Uterus (tissue), 4 donors: Measurements from ENCODE around the gene EXOC3L2. TPM values are rescaled to one million over a fixed set of nuclear protein-coding genes. Genes with fewer than 3 reads are reported as not detected.

Source experiments
- DNase-seq, 2 donors: peaks; one replicate each; pipeline ENCODE4 v3.0.0-alpha.2; 2019 to 2020
- H3K27ac ChIP-seq, 2 donors: fragments of 200-600 bp; sonication (generic); 1 replicate in 1 of 2; 2 replicates in 1 of 2; pipeline ENCODE4 v1.5.1; 2016 to 2018
- H3K27me3 ChIP-seq, 2 donors: fragments of 200-600 bp; sonication (generic); one replicate each; pipeline ENCODE4 v1.5.1; 2018 to 2019; ENCODE audit warnings: control low read depth in 1 of 2
- H3K36me3 ChIP-seq, 2 donors: fragments of 200-600 bp; sonication (generic); one replicate each; pipeline ENCODE4 v1.5.1; 2019; ENCODE audit warnings: control low read depth in 1 of 2
- H3K4me1 ChIP-seq, 2 donors: fragments of 200-600 bp; sonication (generic); one replicate each; pipeline ENCODE4 v1.5.1; 2018 to 2019; ENCODE audit warnings: control low read depth in 1 of 2
- H3K4me3 ChIP-seq, 2 donors: fragments of 200-600 bp; sonication (generic); 1 replicate in 1 of 2; 2 replicates in 1 of 2; pipeline ENCODE4 v1.5.1; 2018 to 2019; ENCODE audit warnings: mild to moderate bottlenecking in 1 of 2
- H3K9me3 ChIP-seq, 2 donors: fragments of 200-600 bp; sonication (generic); one replicate each; pipeline ENCODE4 v1.5.1; 2019; ENCODE audit warnings: control low read depth in 1 of 2
- CTCF ChIP-seq, 4 experiments: fragments of 200-600 bp in 2 of 4; fragments of 450-650 bp in 2 of 4; sonication (generic) in 2 of 4; IDR thresholded peaks; one replicate each; pipeline ENCODE4 v1.5.1; 2016 to 2019; ENCODE audit warnings: antibody characterized with exemption in 4 of 4, mild to moderate bottlenecking in 2 of 4, moderate library complexity in 1 of 4
- POLR2A ChIP-seq, 2 donors: fragments of 450-650 bp; IDR thresholded peaks; one replicate each; pipeline ENCODE4 v1.6.1; 2016; ENCODE audit warnings: antibody characterized with exemption in 2 of 2, mild to moderate bottlenecking in 1 of 2, moderate library complexity in 1 of 2
- intact Hi-C: fragments of 100-400 bp; cut with DNase I; formaldehyde crosslinking; loops from one replicate; pipeline ENCODE4 v1.15.1; 2023; ENCODE audit warnings: low total_unique reads
- total RNA-seq, 4 donors: library from RNA; depleted of rRNA in 3 of 4; stranded (reverse); fragments of >200 nt in 3 of 4; gene quantifications; one replicate each; pipeline versions ENCODE4 v1.1.0 to v1.2.4, GENCODE V29; 2014 to 2023
- donor health status: DM: yes; HTN: yes; CAD: no.

Gene EXOC3L2
- total RNA-seq, 4 donors from 2014 or later = 2.4 to 7.2 (median 6.4) TPM

GRCh38 chr19:45247136-45247535 is 1.9 kb upstream of the EXOC3L2 start:
- no peak for TF ChIP-seq CTCF (IDR thresholded peaks at IDR 0.05)
- TF ChIP-seq POLR2A (IDR thresholded peaks at IDR 0.05) = no peak
- Histone ChIP-seq H3K4me1 (peaks cover 0 to 7% of the 10 kb centered on the region in 2 donors), H3K9me3 (no peaks in the 10 kb centered on the region), H3K27ac (no peak overlapping the region), H3K36me3 (no peaks in the 10 kb centered on the region), H3K4me3 (no peak overlapping the region), H3K27me3 (no peaks in the 10 kb centered on the region)
- intact Hi-C loops = no loop called here
- no peak for DNase-seq

DNA sequence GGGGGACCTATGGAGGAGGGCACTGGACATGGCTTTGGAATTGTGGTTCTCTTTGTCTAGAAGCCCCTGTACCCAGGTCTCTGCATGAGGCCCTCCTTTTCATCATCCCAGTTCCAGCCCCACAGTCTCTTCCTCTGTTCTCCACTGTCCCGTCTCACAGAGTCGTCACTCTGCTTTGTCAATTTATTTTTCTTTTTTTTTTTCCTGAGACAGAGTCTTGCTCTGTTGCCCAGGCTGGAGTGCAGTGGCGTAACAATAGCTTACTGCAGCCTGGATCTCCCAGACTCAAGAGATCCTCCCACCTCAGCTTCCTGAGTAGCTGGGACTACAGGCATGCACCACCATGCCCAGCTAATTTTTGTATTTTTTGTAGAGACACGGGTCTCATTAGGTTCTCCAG is 619 bp upstream of the EXOC3L2 start:
- no peaks in the 10 kb centered on the region for H3K27me3 ChIP-seq
- TF ChIP-seq CTCF (IDR thresholded peaks at IDR 0.05) = no peak
- TF ChIP-seq POLR2A (IDR thresholded peaks at IDR 0.05) = no peak
- no peak overlapping the region for H3K4me3 ChIP-seq
- H3K36me3 ChIP-seq = no peaks in the 10 kb centered on the region
- intact Hi-C loops = no loop called here
- no peaks in the 10 kb centered on the region for H3K9me3 ChIP-seq
- peaks cover 0 to 7% of the 10 kb centered on the region in 2 donors for H3K4me1 ChIP-seq
- no peak for DNase-seq
- peak overlapping the region; percentile 44 to 57 for H3K27ac ChIP-seq

DNA sequence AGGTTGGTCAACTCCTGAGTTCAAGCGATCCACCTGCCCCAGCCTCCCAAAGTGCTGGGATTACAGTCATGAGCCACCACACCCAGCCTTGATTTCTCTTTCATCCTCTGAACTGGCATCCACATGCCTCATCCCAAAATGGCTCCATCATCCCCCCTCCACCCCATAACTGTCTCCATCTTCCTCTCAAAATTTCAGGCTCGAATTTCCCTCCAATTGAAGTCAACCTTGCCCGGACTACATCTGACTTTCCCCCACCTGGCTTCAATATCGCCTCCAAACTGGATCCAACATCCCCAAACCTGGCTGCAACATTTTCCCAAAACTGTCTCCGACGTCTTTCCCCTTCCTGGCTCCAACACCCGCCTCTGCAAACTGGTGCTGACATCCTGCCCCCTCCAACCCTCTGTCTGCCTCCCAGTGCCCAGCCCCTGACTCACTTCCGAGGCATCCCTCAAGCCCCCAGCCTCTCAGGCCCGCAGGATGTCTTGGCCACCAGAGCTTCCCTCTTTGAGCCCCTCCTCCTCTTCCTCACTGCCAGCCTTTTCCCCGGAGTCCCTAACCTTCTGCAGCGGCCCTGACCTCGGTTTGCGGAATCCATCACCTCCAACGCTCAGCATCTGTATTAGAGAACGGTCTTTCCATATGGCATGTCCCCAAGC is 943 bp downstream of the EXOC3L2 start:
- intact Hi-C loops = no loop called here
- Histone ChIP-seq H3K4me3 (no peak overlapping the region), H3K27me3 (no peaks in the 10 kb centered on the region), H3K27ac (no peak overlapping the region), H3K36me3 (no peaks in the 10 kb centered on the region), H3K9me3 (no peaks in the 10 kb centered on the region), H3K4me1 (no peaks in the 10 kb centered on the region)
- DNase-seq = no peak
- TF ChIP-seq POLR2A (IDR thresholded peaks at IDR 0.05) = no peak
- no peak for TF ChIP-seq CTCF (IDR thresholded peaks at IDR 0.05)

DNA sequence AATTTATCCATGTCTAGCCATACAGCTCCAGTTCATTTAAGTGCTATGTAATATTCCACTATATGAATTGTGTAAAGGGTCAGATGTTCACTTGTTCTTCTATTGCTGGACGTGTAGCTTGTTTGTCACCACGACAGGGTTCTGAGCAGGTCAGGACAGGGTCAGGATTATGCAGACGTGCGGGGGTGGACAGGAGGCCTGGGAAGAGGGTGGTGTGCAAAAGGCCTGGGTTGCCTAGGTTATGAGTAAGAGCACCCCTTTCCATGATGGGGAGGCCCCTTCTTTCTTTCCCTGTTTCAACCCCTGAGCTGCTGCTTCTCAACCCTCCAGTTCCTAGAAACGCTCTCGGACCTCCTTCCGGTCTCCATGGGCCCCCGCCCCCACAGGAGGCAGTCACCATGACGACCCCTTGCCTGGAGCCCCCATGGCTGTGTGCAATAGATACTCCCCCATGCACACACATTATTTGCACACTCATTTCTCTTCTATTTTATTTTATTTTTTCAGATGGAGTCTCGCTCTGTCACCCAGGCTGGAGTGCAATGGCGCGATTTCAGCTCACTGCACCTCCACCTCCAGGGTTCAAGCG is 2.0 kb downstream of the EXOC3L2 start:
- TF ChIP-seq CTCF (IDR thresholded peaks at IDR 0.05) (no peak), POLR2A (IDR thresholded peaks at IDR 0.05) (no peak)
- intact Hi-C loops = no loop called here

DNA sequence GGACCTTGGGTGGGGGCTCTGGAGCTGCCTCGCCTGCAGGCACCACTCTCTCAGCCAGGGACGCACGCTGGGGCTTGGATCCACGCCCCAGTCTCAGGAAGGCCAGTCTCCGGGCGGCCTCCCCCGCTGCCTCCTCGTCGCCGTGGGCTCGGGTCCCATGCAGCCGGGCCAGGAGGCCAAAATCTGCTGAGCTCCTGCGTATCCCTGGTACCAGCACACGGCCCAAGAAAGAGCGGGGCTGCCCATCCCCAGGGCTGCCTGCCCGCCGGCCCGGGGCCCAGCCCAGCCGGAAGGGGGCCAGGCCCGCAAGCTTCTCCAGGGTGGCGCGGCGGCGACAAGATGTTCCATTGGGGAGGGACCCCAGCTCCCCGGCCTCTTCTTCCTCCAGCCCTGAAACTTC is 6.7 kb downstream of the EXOC3L2 start:
- Histone ChIP-seq H3K27me3 (peaks cover 0 to 4% of the 10 kb centered on the region in 2 donors), H3K4me1 (no peaks in the 10 kb centered on the region), H3K36me3 (no peaks in the 10 kb centered on the region), H3K9me3 (no peaks in the 10 kb centered on the region), H3K27ac (no peak overlapping the region), H3K4me3 (no peak overlapping the region)
- DNase-seq = no peak
- TF ChIP-seq POLR2A (IDR thresholded peaks at IDR 0.05) (no peak), CTCF (IDR thresholded peaks at IDR 0.05) (no peak)
- intact Hi-C loops = no loop called here

More for the DNA sequence above, 2.0 kb downstream of the EXOC3L2 start:
- Histone ChIP-seq H3K27me3 (no peaks in the 10 kb centered on the region), H3K27ac (no peak overlapping the region), H3K9me3 (no peaks in the 10 kb centered on the region), H3K4me3 (no peak overlapping the region), H3K4me1 (no peaks in the 10 kb centered on the region), H3K36me3 (no peaks in the 10 kb centered on the region)
- no peak for DNase-seq
